Left lobe of liver (tissue), 2 donors: ENCODE results near the gene IFTAP. TPM values are rescaled to one million over a fixed set of nuclear protein-coding genes. Genes with fewer than 3 reads are reported as not detected.
A peak's percentile ranks its signal among the peaks of the same experiment; 100 is the strongest.
"Not testable (repeated sequence)": the region's sequence is repeated elsewhere in the genome, so short reads cannot be mapped to it uniquely, and the experiment has no call there.

ENCODE experiments used
- ATAC-seq: fragments of 200-7000 bp; cut with Tn5 transposase; one replicate; pipeline ENCODE4 v1.9.1; 2020; ENCODE audit warnings: mild to moderate bottlenecking, moderate library complexity
- DNase-seq: peaks from one replicate; pipeline ENCODE4 v3.0.0-alpha.2; 2020; ENCODE audit warnings: low spot score
- total RNA-seq: library from RNA; stranded (reverse); gene quantifications from one replicate; pipeline ENCODE4 v1.2.1, GENCODE V29; 2021
- donor health status: DM: no; HTN: no; CAD: no; lungs with moderate emphysema.
- donor health status: DM: no; HTN: yes; CAD: no.

The IFTAP gene
- total RNA-seq, 1 donor from 2014 or later = 6.0 TPM

- no peak for DNase-seq
- no peak for ATAC-seq
Observed at GRCh38 chr11:36635066-36635862, 41.0 kb downstream of the IFTAP start.

- no peak for DNase-seq
- peak; percentile 38 for ATAC-seq
Observed at GRCh38 chr11:36638556-36638955, 44.3 kb downstream of the IFTAP start.

GRCh38 chr11:36657610-36658267 is 63.4 kb downstream of the IFTAP start:
- DNase-seq = no peak
- ATAC-seq = no peak

- not testable (repeated sequence) for ATAC-seq
Observed at GRCh38 chr11:36661359-36661758, 67.1 kb downstream of the IFTAP start.

GRCh38 chr11:36672815-36673450 is 78.6 kb downstream of the IFTAP start:
- ATAC-seq (peak; percentile 76), DNase-seq (no peak)

More at GRCh38 chr11:36661359-36661758, 67.1 kb downstream of the IFTAP start:
- not testable (repeated sequence) for DNase-seq

- ATAC-seq, DNase-seq: not testable (repeated sequence)
Observed at GRCh38 chr11:36679547-36679946, 85.2 kb downstream of the IFTAP start.

- DNase-seq (no peak), ATAC-seq (no peak)
Observed at GRCh38 chr11:36683818-36684217, 89.5 kb downstream of the IFTAP start.

- no peak for DNase-seq
- ATAC-seq = no peak
Observed at GRCh38 chr11:36684840-36685801, 90.8 kb downstream of the IFTAP start.

- no peak for ATAC-seq
- no peak for DNase-seq
Observed at GRCh38 chr11:36688132-36688531, 93.8 kb downstream of the IFTAP start.

GRCh38 chr11:36688571-36689291 is 94.4 kb downstream of the IFTAP start:
- DNase-seq = no peak
- no peak for ATAC-seq

- DNase-seq (no peak), ATAC-seq (no peak)
Observed at GRCh38 chr11:36689442-36689841, 95.1 kb downstream of the IFTAP start.

- no peak for ATAC-seq
Observed at GRCh38 chr11:36692704-36693103, 98.4 kb downstream of the IFTAP start.

GRCh38 chr11:36693139-36693843 is 99.0 kb downstream of the IFTAP start:
- no peak for DNase-seq
- ATAC-seq = no peak

More at GRCh38 chr11:36692704-36693103, 98.4 kb downstream of the IFTAP start:
- DNase-seq = no peak

- ATAC-seq (no peak), DNase-seq (no peak)
Observed at GRCh38 chr11:36695111-36695510, 100.8 kb downstream of the IFTAP start.

GRCh38 chr11:36695571-36695970 is 101.3 kb downstream of the IFTAP start:
- ATAC-seq (no peak), DNase-seq (no peak)

GRCh38 chr11:36696550-36696949 is 102.2 kb downstream of the IFTAP start:
- ATAC-seq = no peak
- no peak for DNase-seq

GRCh38 chr11:36699271-36699670 is 105.0 kb downstream of the IFTAP start:
- DNase-seq = no peak
- no peak for ATAC-seq

GRCh38 chr11:36700246-36700645 is 105.9 kb downstream of the IFTAP start:
- no peak for ATAC-seq
- no peak for DNase-seq

- ATAC-seq (peak; percentile 99), DNase-seq (no peak)
Observed at GRCh38 chr11:36702330-36703054, 108.2 kb downstream of the IFTAP start.
